Activated T-cell treated with anti-CD3 and anti-CD28 coated beads for 4 hours (primary cell): ENCODE results near the gene SEM1.
"Not testable (repeated sequence)": the region's sequence is repeated elsewhere in the genome, so short reads cannot be mapped to it uniquely, and the experiment has no call there.

Experiments used
- DNase-seq: peaks from one replicate; pipeline ENCODE4 v3.0.0-alpha.2; 2020

SEM1 gene

DNA sequence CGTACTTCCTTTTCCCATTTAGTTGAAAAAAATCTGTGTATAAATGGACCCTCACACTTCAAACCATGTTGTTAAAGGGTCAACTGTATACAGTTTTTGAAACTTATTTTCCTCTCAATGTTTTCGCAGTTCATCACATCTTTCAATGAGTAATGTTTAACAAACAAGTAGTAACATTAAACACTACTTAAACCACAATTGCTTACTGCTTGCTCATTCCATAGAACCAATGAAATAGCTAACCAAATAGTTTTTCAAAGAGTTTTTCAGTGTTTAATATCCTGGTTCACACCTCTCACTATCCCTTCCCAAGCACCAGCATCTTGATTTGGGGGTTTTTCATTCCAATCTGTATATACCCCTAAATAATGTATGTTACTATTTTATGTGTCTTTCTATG, 9.1 kb downstream of the SEM1 start:
- DNase-seq, result no peak

- DNase-seq, result no peak
These were observed 10.3 kb downstream of the SEM1 start for GRCh38 chr7:96699219-96699871.

DNA sequence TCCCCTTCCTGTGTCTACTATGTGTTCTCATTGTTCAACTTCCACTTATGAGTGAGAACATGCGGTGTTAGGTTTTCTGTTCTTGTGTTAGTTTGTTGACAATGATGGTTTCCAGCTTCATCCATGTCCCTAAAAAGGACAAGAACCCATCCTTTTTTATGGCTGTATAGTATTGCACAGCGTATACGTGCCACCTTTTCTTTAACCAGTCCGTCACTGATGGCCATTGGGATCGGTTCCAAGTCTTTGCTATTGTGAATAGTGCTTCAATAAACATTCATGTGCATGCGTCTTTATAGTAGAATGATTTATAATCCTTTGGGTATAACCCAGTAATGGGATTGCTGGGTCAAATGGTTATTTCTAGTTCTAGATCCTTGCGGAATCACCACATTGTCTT, 11.2 kb downstream of the SEM1 start:
- DNase-seq, result not testable (repeated sequence)

GRCh38 chr7:96697822-96698221, 11.8 kb downstream of the SEM1 start:
- DNase-seq, result no peak

GRCh38 chr7:96695581-96695980, 14.1 kb downstream of the SEM1 start:
- DNase-seq, result no peak

DNA sequence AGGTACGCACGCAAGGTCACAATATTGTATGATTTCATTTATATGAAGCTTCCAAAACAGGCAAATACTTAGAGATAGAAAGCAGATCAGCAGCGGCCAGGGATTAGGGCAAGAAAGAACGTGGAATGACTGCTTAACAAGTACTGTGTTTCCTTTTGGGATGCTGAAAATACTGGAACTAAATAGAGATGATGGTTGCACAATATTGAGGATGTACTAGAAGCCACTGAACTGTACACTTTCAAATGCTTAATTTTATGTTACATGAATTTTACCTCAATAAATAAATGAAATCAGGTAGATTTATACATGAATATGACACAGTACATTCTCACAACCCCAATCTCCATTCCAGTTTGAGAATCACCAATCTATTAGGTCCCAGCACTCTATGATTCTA, 15.6 kb downstream of the SEM1 start:
- DNase-seq, result no peak

GRCh38 chr7:96691702-96692101, 17.9 kb downstream of the SEM1 start:
- DNase-seq, result no peak

GRCh38 chr7:96689414-96689813, 20.2 kb downstream of the SEM1 start:
- DNase-seq, result no peak

GRCh38 chr7:96686305-96686704, 23.3 kb downstream of the SEM1 start:
- no peak for DNase-seq

GRCh38 chr7:96685755-96686154, 23.9 kb downstream of the SEM1 start:
- no peak for DNase-seq

DNA sequence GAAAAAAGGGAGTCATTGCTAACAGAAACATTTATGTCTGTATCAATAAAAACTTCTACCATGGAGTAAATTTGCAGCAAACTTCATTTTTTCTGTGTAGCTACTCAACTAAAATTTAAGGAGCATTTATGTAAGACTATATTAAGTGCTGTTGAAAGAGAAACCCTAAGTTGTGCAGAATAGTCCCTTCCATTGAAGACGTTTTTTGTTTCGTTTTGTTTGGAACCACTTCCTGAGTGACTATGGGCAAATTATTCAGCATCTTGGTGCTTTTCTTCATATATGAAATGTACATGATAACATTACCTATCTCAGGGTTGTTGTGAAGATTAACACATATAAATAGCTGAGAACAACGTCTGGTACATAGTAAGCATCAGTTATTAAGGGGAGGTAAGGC, 24.3 kb downstream of the SEM1 start:
- no peak for DNase-seq

DNA sequence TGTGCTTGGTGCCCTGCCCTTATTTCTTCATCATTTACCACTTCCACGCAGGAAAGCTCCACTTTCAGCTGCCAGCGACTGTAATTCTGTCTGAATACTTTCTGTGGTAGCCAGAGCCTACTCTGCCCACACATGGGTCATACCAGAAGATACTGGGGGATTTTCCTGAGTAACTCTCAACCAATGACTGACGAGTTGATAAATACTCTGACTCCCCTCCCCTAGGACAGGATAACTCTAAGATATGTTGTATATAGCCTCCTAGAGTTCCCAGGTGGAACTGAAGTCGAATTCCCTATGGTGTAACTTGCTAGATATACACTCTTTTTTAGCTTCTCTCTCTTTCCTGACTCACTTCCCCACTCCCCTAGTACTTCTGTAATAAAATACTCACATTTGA, 29.8 kb downstream of the SEM1 start:
- DNase-seq, result no peak

- no peak for DNase-seq
These were observed 32.7 kb downstream of the SEM1 start for GRCh38 chr7:96676919-96677318.

DNA sequence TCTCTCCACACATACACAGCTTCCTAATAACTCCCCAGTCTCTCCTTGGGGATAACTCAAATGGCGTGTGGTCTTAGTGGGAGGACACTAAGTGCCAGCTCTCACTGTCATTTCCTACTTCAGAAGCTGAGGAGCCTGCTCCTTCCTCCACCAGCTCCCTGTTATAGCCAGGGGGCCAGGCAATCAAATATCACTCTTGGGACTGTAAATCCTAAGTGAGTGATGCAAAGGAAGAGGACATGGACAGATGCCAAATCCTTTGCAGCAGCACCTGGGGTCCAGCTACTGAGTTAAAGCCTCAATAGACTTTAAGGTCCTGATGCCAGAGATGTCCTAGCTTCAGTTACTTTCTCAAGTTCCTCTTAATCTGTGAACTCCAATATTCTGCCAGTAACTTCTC, 34.1 kb downstream of the SEM1 start:
- no peak for DNase-seq

- DNase-seq, result no peak
These were observed 35.1 kb downstream of the SEM1 start for GRCh38 chr7:96674565-96674964.

- no peak for DNase-seq
These were observed 37.8 kb downstream of the SEM1 start for GRCh38 chr7:96671854-96672253.

GRCh38 chr7:96670338-96671289, 39.0 kb downstream of the SEM1 start:
- no peak for DNase-seq

GRCh38 chr7:96669812-96670211, 39.8 kb downstream of the SEM1 start:
- DNase-seq, result no peak

GRCh38 chr7:96667026-96667425, 42.6 kb downstream of the SEM1 start:
- DNase-seq, result no peak

- no peak for DNase-seq
These were observed 44.0 kb downstream of the SEM1 start for GRCh38 chr7:96665689-96666088.

GRCh38 chr7:96664793-96665192, 44.9 kb downstream of the SEM1 start:
- DNase-seq, result no peak

DNA sequence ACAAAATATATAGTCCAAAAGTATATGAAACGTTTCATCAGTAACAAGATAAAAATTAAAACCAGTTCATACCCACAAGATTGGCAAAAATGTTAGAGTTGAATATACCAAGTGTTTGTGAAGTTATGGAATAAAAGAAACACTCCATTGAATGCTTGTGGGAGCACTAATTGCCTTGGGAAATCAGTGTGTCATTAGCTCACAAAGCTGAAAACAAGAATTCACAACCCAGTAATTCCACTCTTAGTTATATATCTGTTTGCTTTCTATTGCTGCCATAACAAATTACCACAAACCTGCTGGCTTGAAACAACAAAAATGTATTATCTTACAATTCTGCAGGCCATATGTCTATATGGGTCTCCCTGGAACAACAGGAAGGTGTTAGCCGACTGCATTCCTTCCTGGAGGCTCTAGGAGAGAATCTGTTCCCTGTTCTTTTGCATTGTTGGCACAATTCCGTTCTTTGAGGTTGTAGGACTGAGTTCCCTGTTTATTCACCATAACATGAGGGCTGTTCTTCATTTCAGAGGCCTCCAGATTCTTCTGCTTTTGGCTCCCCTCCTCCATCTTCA, 45.7 kb downstream of the SEM1 start:
- DNase-seq, result no peak

DNA sequence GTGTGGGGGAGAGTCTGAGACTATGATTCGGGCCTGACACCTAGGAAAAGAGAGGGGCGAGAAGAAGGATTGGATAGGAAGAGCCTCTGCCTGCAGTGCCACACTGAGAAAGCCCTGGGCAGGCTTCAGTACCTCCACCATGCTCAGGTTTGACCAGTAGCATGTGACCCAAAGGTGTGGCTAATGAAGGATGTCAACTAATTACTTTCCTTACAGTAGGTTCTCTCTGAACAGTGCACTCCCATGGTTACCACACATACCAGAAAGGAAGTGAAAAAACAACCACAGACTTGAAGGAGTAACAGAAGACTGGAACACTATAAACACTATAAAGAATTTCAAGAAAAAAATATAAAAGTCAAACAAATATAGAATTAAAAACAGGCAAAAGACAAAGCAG, 46.2 kb downstream of the SEM1 start:
- DNase-seq, result no peak

GRCh38 chr7:96662151-96662550, 47.5 kb downstream of the SEM1 start:
- DNase-seq, result not testable (repeated sequence)
